ENCODE data around the gene MECP2.

- TF ChIP-seq CTCF (conservative IDR thresholded peaks at IDR 0.05; ENCODE audit: low read length): no peak
- TF ChIP-seq EZH2phosphoT487 (IDR thresholded peaks at IDR 0.05; ENCODE audit: borderline replicate concordance, low read depth, low read length): no peak
Observed at GRCh38 chrX:154040863-154041262, 56.7 kb downstream of the MECP2 start.
